WTC11 (cell line): Measurements from ENCODE around the gene RSAD1. TPM values are rescaled to one million over a fixed set of nuclear protein-coding genes. Genes with fewer than 3 reads are reported as not detected.

ENCODE experiments used
- ATAC-seq: fragments of 200-7000 bp; cut with Tn5 transposase; 2 replicates; pipeline ENCODE4 v1.10.0; 2021; ENCODE audit warnings: mild to moderate bottlenecking, moderate library complexity
- Bru-seq: library from RNA; stranded (reverse); fragments of 400-500 nt; gene quantifications from one replicate; lab custom pipeline; 2021; lab: Mats Ljungman, UMichigan
- CTCF ChIA-PET: fragments of 300-600 bp; sonication (Branson Sonifier 250); formaldehyde crosslinking; loops from one replicate; lab custom pipeline; 2021; ENCODE audit warnings: antibody characterized with exemption; lab: Charles Lee
- POLR2A ChIA-PET: fragments of 350-600 bp; sonication (Branson Sonifier 250); formaldehyde crosslinking; loops from one replicate; lab custom pipeline; 2021; ENCODE audit warnings: antibody characterized with exemption; lab: Charles Lee
- DNase-seq: peaks from one replicate; pipeline ENCODE4 v3.0.0; 2021; ENCODE audit warnings: low spot score
- H3K27ac Mint-ChIP-seq: 2 replicates; pipeline ENCODE4 v1.8.0; 2021; ENCODE audit warnings: mixed read lengths
- H3K27me3 Mint-ChIP-seq: 2 replicates; pipeline ENCODE4 v1.8.0; 2021; ENCODE audit warnings: low read depth, mild to moderate bottlenecking, moderate library complexity, mixed read lengths
- H3K36me3 Mint-ChIP-seq: 2 replicates; pipeline ENCODE4 v1.8.0; 2021; ENCODE audit warnings: mixed read lengths
- H3K4me1 Mint-ChIP-seq: 2 replicates; pipeline ENCODE4 v1.8.0; 2022; ENCODE audit warnings: mixed read lengths
- H3K4me3 Mint-ChIP-seq: 2 replicates; pipeline ENCODE4 v1.8.0; 2021; ENCODE audit warnings: mild to moderate bottlenecking, moderate library complexity, mixed read lengths
- H3K9me3 Mint-ChIP-seq: 2 replicates; pipeline ENCODE4 v1.8.0; 2021; ENCODE audit warnings: mixed read lengths
- CBFB ChIP-seq: sonication (generic); formaldehyde crosslinking; IDR thresholded peaks from 2 replicates; pipeline ENCODE4 v1.8.1; 2022; ENCODE audit warnings: mild to moderate bottlenecking, low read depth, missing genetic modification reagents
- CREB1 ChIP-seq: sonication (generic); formaldehyde crosslinking; IDR thresholded peaks from 2 replicates; pipeline ENCODE4 v1.8.0; 2023; ENCODE audit warnings: mild to moderate bottlenecking, missing genetic modification reagents
- ESRRA ChIP-seq: sonication (generic); formaldehyde crosslinking; IDR thresholded peaks from 2 replicates; pipeline ENCODE4 v1.8.1; 2022; ENCODE audit warnings: mild to moderate bottlenecking, missing genetic modification reagents, borderline replicate concordance
- GABPB1 ChIP-seq: sonication (generic); formaldehyde crosslinking; IDR thresholded peaks from 2 replicates; pipeline ENCODE4 v1.8.1; 2023; ENCODE audit warnings: mild to moderate bottlenecking, missing genetic modification reagents
- IRF2 ChIP-seq: sonication (generic); formaldehyde crosslinking; IDR thresholded peaks from 2 replicates; pipeline ENCODE4 v1.8.0; 2022; ENCODE audit warnings: low read depth, missing genetic modification reagents, borderline replicate concordance
- JUN ChIP-seq: sonication (generic); formaldehyde crosslinking; IDR thresholded peaks from 2 replicates; pipeline ENCODE4 v1.8.0; 2023; ENCODE audit warnings: mild to moderate bottlenecking, missing genetic modification reagents
- RELA ChIP-seq: sonication (generic); formaldehyde crosslinking; IDR thresholded peaks from 2 replicates; pipeline ENCODE4 v1.8.1; 2022; ENCODE audit warnings: missing genetic modification reagents, mild to moderate bottlenecking, borderline replicate concordance
- TEAD1 ChIP-seq: sonication (generic); formaldehyde crosslinking; IDR thresholded peaks from 2 replicates; pipeline ENCODE4 v1.8.0; 2022; ENCODE audit warnings: mild to moderate bottlenecking, missing genetic modification reagents
- TEAD4 ChIP-seq: sonication (generic); formaldehyde crosslinking; IDR thresholded peaks from 2 replicates; pipeline ENCODE4 v1.8.0; 2022; ENCODE audit warnings: mild to moderate bottlenecking, missing genetic modification reagents
- TP53 ChIP-seq: sonication (generic); formaldehyde crosslinking; IDR thresholded peaks from 2 replicates; pipeline ENCODE4 v1.8.1; 2023; ENCODE audit warnings: mild to moderate bottlenecking, missing genetic modification reagents
- ZNF219 ChIP-seq: sonication (generic); formaldehyde crosslinking; IDR thresholded peaks from 2 replicates; pipeline ENCODE4 v1.8.0; 2023; ENCODE audit warnings: missing genetic modification reagents, mild to moderate bottlenecking, borderline replicate concordance
- ZNF263 ChIP-seq: sonication (generic); formaldehyde crosslinking; IDR thresholded peaks from 2 replicates; pipeline ENCODE4 v1.8.1; 2022; ENCODE audit warnings: low read depth, mild to moderate bottlenecking, moderate library complexity, missing genetic modification reagents
- ZNF416 ChIP-seq: fragments of 250-450 bp; sonication (Bioruptor Pico); IDR thresholded peaks from 2 replicates; pipeline ENCODE4 v1.9.0; 2021; ENCODE audit warnings: mild to moderate bottlenecking, inconsistent platforms
- ZNF423 ChIP-seq: fragments of 250-450 bp; sonication (Bioruptor Pico); IDR thresholded peaks from 2 replicates; pipeline ENCODE4 v2.1.2; 2022; ENCODE audit warnings: mild to moderate bottlenecking, moderate library complexity
- long read RNA-seq, 3 experiments: library from RNA in 1 of 3; library from capped mRNA in 1 of 3; library from polyadenylated mRNA in 1 of 3; unstranded in 2 of 3; stranded (forward) in 1 of 3; transcript quantifications; one replicate each; pipeline ENCODE4 v2.0.0, GENCODE V29; 2021
- total RNA-seq: library from RNA; stranded (reverse); gene quantifications from 3 replicates; pipeline ENCODE4 v1.2.3, GENCODE V29; 2021
- TF ChIP-seq, protein P1 (sequence below): sonication (generic); formaldehyde crosslinking; IDR thresholded peaks from 2 replicates; pipeline ENCODE4 v1.8.1; 2022; ENCODE audit warnings: mild to moderate bottlenecking, moderate library complexity, missing genetic modification reagents
- TF ChIP-seq, protein P2 (sequence below): sonication (generic); formaldehyde crosslinking; IDR thresholded peaks from 2 replicates; pipeline ENCODE4 v1.8.0; 2022; ENCODE audit warnings: missing genetic modification reagents
- TF ChIP-seq, protein P3 (sequence below): sonication (generic); formaldehyde crosslinking; IDR thresholded peaks from 2 replicates; pipeline ENCODE4 v1.8.1; 2023; ENCODE audit warnings: mild to moderate bottlenecking, missing genetic modification reagents, moderate library complexity
- TF ChIP-seq, protein P4 (sequence below): sonication (generic); formaldehyde crosslinking; IDR thresholded peaks from 2 replicates; pipeline ENCODE4 v1.8.0; 2022; ENCODE audit warnings: mild to moderate bottlenecking, missing genetic modification reagents
- TF ChIP-seq, protein P5 (sequence below): sonication (generic); formaldehyde crosslinking; IDR thresholded peaks from 2 replicates; pipeline ENCODE4 v1.8.1; 2022; ENCODE audit warnings: missing genetic modification reagents, borderline replicate concordance
- TF ChIP-seq, protein P6 (sequence below): fragments of 200-600 bp; IDR thresholded peaks from 2 replicates; pipeline ENCODE4 v1.8.0; 2022; ENCODE audit warnings: antibody characterized with exemption
- TF ChIP-seq, protein P7 (sequence below): sonication (generic); formaldehyde crosslinking; IDR thresholded peaks from 2 replicates; pipeline ENCODE4 v1.8.0; 2022; ENCODE audit warnings: mild to moderate bottlenecking, missing genetic modification reagents

Gene RSAD1
- total RNA-seq: 35.1 to 41.5 TPM (median 40.5 TPM) in 3 replicates
- Bru-seq, nascent RNA: percentile 83 among the genes with signal in this experiment
- long read RNA-seq, experiment 1, transcript RSAD1-201 (9 exons, 2,528 nt): major isoform, 62 of 110 reads
- long read RNA-seq, experiment 1, partial matches to known transcripts: 16 of 110 reads
- long read RNA-seq, experiment 1, other reads (novel, unspliced or antisense): 31 of 110 reads
- long read RNA-seq, experiment 2, transcript RSAD1-201 (9 exons, 2,528 nt): major isoform, 22 of 51 reads
- long read RNA-seq, experiment 2, partial matches to known transcripts: 17 of 51 reads
- long read RNA-seq, experiment 2, other reads (novel, unspliced or antisense): 11 of 51 reads
- long read RNA-seq, experiment 3: 0 reads

DNA sequence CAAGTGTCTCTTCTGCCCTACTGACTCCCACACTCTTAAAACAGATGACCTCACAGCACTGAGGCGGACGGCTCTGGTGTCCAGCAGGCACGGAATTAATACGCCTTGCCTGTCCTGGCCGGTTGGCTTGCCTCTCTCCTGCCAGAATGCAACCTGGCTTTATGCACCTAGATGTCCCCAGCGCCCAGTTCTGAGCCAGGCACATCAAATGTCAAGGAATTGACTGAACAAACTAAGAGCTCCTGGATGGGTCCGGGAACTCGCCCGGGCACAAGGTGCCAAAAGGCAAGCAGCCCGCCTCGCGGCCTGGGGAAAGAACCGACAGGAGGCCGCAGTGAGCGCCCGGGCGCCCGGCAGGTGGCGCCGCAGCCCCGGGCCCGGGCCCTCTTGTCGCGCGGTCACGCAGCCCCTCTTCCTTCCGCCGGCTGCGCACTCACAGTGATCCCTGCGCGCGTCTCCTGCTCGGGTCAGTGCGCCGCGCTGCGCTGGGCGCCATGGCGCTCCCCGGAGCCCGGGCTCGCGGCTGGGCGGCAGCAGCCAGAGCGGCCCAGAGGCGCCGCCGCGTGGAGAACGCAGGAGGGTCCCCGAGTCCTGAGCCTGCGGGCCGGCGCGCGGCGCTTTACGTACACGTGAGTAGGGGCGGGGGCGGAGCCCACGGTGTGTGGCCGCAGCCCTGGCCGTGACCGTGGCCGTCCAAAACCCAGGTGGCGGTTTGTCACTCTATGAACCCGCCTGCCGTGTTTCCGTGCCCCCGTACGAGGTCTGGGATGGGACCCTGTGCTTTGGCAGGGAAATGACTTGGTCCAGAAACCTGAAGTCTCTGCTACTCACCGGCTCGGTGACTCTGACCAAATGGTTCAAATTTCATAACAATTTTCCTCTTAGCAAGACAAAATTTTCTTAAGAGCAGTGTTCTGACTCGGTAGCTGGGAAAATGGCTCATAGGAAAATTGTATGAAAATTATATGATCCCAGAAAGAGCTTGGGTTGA lies at the start of gene RSAD1:
Gene RSAD1, plus strand, starts transcription at position 470 of the 991 bp plus-strand sequence. Its CDS starts 25 bp downstream, at position 495.
- peaks cover 20% of the 10 kb centered on the region for H3K27me3 Mint-ChIP-seq
- CTCF ChIA-PET: interaction anchor here (0.5 to 2.8 kb wide), 41 partner anchors 9 to 478 kb away, joined by 3 to 42 read pairs (median 4); partner anchors contain the start of genes CACNA1G, CHAD, LRRC59 and TMEM92
- ATAC-seq (peak; percentile 82), DNase-seq (peak; percentile 83)
- peak within 1 kb of the TSS; percentile 81 for H3K4me3 Mint-ChIP-seq
- H3K9me3 Mint-ChIP-seq: no peaks in the 10 kb centered on the region
- H3K36me3 Mint-ChIP-seq: peaks cover 5% of the 10 kb centered on the region
- POLR2A ChIA-PET: interaction anchor here (0.6 to 1.4 kb wide), 4 partner anchors 32 to 82 kb away, joined by 3 to 7 read pairs (median 4); partner anchors contain the start of genes CACNA1G and LRRC59
- H3K4me1 Mint-ChIP-seq: peaks cover 14% of the 10 kb centered on the region
- peak within 1 kb of the TSS; percentile 68; the same call in 1 of the 2 replicates for H3K27ac Mint-ChIP-seq
- TF ChIP-seq CREB1 (CRISPR knock-in tag): no peak
- TF ChIP-seq, protein P1, sequence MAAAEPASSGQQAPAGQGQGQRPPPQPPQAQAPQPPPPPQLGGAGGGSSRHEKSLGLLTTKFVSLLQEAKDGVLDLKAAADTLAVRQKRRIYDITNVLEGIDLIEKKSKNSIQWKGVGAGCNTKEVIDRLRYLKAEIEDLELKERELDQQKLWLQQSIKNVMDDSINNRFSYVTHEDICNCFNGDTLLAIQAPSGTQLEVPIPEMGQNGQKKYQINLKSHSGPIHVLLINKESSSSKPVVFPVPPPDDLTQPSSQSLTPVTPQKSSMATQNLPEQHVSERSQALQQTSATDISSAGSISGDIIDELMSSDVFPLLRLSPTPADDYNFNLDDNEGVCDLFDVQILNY (CRISPR knock-in tag): peak; percentile 94
- 0 out of 2 replicates have a peak, but pooled peaks have one; percentile 69 for TF ChIP-seq CBFB (CRISPR knock-in tag)
- TF ChIP-seq, protein P2, sequence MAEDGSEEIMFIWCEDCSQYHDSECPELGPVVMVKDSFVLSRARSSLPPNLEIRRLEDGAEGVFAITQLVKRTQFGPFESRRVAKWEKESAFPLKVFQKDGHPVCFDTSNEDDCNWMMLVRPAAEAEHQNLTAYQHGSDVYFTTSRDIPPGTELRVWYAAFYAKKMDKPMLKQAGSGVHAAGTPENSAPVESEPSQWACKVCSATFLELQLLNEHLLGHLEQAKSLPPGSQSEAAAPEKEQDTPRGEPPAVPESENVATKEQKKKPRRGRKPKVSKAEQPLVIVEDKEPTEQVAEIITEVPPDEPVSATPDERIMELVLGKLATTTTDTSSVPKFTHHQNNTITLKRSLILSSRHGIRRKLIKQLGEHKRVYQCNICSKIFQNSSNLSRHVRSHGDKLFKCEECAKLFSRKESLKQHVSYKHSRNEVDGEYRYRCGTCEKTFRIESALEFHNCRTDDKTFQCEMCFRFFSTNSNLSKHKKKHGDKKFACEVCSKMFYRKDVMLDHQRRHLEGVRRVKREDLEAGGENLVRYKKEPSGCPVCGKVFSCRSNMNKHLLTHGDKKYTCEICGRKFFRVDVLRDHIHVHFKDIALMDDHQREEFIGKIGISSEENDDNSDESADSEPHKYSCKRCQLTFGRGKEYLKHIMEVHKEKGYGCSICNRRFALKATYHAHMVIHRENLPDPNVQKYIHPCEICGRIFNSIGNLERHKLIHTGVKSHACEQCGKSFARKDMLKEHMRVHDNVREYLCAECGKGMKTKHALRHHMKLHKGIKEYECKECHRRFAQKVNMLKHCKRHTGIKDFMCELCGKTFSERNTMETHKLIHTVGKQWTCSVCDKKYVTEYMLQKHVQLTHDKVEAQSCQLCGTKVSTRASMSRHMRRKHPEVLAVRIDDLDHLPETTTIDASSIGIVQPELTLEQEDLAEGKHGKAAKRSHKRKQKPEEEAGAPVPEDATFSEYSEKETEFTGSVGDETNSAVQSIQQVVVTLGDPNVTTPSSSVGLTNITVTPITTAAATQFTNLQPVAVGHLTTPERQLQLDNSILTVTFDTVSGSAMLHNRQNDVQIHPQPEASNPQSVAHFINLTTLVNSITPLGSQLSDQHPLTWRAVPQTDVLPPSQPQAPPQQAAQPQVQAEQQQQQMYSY: no peak
- TF ChIP-seq, protein P3, sequence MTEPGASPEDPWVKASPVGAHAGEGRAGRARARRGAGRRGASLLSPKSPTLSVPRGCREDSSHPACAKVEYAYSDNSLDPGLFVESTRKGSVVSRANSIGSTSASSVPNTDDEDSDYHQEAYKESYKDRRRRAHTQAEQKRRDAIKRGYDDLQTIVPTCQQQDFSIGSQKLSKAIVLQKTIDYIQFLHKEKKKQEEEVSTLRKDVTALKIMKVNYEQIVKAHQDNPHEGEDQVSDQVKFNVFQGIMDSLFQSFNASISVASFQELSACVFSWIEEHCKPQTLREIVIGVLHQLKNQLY: no peak
- no peak for TF ChIP-seq TEAD4 (CRISPR knock-in tag)
- peak; percentile 81; the same call in 1 of the 2 replicates for TF ChIP-seq ESRRA
- TF ChIP-seq JUN (CRISPR knock-in tag): no peak
- TF ChIP-seq IRF2: no peak
- peak; percentile 83; the same call in 1 of the 2 replicates for TF ChIP-seq RELA (CRISPR knock-in tag)
- TF ChIP-seq, protein P4, sequence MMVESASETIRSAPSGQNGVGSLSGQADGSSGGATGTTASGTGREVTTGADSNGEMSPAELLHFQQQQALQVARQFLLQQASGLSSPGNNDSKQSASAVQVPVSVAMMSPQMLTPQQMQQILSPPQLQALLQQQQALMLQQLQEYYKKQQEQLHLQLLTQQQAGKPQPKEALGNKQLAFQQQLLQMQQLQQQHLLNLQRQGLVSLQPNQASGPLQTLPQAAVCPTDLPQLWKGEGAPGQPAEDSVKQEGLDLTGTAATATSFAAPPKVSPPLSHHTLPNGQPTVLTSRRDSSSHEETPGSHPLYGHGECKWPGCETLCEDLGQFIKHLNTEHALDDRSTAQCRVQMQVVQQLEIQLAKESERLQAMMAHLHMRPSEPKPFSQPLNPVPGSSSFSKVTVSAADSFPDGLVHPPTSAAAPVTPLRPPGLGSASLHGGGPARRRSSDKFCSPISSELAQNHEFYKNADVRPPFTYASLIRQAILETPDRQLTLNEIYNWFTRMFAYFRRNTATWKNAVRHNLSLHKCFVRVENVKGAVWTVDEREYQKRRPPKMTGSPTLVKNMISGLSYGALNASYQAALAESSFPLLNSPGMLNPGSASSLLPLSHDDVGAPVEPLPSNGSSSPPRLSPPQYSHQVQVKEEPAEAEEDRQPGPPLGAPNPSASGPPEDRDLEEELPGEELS (CRISPR knock-in tag): peak; percentile 53; the same call in 1 of the 2 replicates
- peak; percentile 85 for TF ChIP-seq TP53 (CRISPR knock-in tag)
- TF ChIP-seq GABPB1 (CRISPR knock-in tag): peak; percentile 72; the same call in 1 of the 2 replicates
- TF ChIP-seq, protein P5, sequence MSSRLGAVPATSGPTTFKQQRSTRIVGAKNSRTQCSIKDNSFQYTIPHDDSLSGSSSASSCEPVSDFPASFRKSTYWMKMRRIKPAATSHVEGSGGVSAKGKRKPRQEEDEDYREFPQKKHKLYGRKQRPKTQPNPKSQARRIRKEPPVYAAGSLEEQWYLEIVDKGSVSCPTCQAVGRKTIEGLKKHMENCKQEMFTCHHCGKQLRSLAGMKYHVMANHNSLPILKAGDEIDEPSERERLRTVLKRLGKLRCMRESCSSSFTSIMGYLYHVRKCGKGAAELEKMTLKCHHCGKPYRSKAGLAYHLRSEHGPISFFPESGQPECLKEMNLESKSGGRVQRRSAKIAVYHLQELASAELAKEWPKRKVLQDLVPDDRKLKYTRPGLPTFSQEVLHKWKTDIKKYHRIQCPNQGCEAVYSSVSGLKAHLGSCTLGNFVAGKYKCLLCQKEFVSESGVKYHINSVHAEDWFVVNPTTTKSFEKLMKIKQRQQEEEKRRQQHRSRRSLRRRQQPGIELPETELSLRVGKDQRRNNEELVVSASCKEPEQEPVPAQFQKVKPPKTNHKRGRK (CRISPR knock-in tag): no peak
- no peak for TF ChIP-seq TEAD1 (CRISPR knock-in tag)
- peak; percentile 40; the same call in 1 of the 2 replicates for TF ChIP-seq ZNF263 (CRISPR knock-in tag)
- TF ChIP-seq, protein P6, sequence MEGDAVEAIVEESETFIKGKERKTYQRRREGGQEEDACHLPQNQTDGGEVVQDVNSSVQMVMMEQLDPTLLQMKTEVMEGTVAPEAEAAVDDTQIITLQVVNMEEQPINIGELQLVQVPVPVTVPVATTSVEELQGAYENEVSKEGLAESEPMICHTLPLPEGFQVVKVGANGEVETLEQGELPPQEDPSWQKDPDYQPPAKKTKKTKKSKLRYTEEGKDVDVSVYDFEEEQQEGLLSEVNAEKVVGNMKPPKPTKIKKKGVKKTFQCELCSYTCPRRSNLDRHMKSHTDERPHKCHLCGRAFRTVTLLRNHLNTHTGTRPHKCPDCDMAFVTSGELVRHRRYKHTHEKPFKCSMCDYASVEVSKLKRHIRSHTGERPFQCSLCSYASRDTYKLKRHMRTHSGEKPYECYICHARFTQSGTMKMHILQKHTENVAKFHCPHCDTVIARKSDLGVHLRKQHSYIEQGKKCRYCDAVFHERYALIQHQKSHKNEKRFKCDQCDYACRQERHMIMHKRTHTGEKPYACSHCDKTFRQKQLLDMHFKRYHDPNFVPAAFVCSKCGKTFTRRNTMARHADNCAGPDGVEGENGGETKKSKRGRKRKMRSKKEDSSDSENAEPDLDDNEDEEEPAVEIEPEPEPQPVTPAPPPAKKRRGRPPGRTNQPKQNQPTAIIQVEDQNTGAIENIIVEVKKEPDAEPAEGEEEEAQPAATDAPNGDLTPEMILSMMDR: peak; percentile 61
- TF ChIP-seq ZNF423: peak; percentile 59
- TF ChIP-seq, protein P7, sequence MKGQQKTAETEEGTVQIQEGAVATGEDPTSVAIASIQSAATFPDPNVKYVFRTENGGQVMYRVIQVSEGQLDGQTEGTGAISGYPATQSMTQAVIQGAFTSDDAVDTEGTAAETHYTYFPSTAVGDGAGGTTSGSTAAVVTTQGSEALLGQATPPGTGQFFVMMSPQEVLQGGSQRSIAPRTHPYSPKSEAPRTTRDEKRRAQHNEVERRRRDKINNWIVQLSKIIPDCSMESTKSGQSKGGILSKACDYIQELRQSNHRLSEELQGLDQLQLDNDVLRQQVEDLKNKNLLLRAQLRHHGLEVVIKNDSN: peak; percentile 26; the same call in 1 of the 2 replicates
- 0 out of 2 replicates have a peak, but pooled peaks have one; percentile 9 for TF ChIP-seq ZNF416
- TF ChIP-seq ZNF219 (CRISPR knock-in tag): no peak
